ENCODE data around the gene PMPCA.

Gene PMPCA

DNA sequence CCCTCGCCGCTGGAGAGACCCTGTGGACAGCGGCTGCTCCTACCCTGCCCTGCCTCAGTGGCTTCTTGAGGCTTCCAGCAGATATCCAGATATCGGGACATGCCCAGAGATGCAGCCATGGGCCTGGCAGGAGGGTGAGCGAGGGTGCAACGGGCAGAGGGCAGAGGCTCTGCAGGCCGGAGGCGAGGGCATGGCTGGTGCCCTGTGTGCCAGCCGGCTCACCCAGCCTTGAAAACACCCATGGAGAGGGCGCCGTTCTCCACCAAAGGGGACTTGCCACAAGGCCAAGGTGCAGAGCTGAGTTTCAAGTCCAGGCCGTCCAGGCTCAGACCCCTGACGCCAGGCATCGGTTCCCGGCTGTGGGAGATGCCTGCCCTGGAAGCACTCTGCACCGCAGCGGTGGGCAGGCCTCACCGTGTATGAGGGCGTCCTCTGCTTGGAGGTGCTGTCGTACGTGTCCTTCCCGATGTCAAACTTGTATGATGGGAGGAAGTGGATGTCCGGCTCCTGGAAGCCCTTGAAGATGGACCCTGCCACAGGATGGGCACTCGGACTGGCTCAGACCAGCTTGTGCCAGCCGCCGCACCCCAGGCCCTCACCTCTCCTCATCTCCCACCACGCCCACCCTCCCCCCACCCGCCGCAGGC, 20.3 kb downstream of the PMPCA start:
- Histone ChIP-seq H3K27ac (no peak overlapping the region), H3K4me1 (no peaks in the 10 kb centered on the region; a peak in 1 of 20 replicates), H3K9ac (peak overlapping the region in 1 of 11 experiments; percentile 12; a peak in 1 of 22 replicates), H3K4me2 (no peak overlapping the region), H4K20me1 (peaks cover 26 to 84% (median 69%) of the 10 kb centered on the region in 11 experiments; a peak in 21 of 22 replicates), H3K4me3 (no peak overlapping the region), H3K9me3 (replicated peaks in 1 of 11) (no peaks in the 10 kb centered on the region), H3K36me3 (peaks cover 45 to 92% (median 84%) of the 10 kb centered on the region in 11 experiments), H3K27me3 (no peaks in the 10 kb centered on the region)
- no peak for TF ChIP-seq Cebpa-rat (IDR thresholded peaks at IDR 0.05)

DNA sequence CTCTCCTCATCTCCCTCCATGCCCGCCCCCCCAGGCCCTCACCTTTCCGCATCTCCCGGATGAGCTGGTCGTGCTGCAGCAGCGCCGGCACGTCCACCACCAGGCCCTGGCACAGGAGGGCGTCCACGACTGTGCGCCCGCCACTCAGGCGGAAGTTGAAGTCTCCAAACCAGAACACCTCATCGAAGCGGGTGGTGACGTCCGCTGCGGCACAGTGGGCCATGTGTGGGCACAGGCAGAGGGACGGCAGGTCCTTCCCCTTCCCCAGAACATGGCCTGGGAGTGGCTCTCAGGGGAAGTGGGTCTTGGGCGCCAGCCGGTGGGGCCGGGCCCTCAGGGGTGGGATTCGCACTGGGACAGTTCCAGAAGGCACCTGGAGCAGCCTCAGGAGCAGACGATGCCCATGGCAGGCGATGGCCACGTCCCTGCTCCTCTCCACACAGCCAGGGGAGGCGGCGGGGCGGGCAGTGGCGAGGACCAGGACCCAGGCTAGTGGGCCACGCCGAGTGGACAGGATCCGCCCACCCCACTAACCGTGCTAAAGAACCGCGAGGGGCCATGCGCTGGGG, 21.4 kb downstream of the PMPCA start:
- peaks cover 44 to 91% (median 80%) of the 10 kb centered on the region in 11 experiments for H3K36me3 ChIP-seq

GRCh38 chr9:136432591-136432990, 22.1 kb downstream of the PMPCA start:
- Histone ChIP-seq H3K27ac (no peak overlapping the region), H3K9ac (no peak overlapping the region), H3K4me3 (no peak overlapping the region), H3K4me2 (no peak overlapping the region), H3K36me3 (peaks cover 43 to 91% (median 77%) of the 10 kb centered on the region in 11 experiments), H3K4me1 (peaks cover 16 to 17% (median 16%) of the 10 kb centered on the region in 10 experiments), H3K9me3 (replicated peaks in 1 of 11) (no peaks in the 10 kb centered on the region), H3K27me3 (no peaks in the 10 kb centered on the region), H4K20me1 (peaks cover 45 to 84% (median 69%) of the 10 kb centered on the region in 11 experiments; a peak in 21 of 22 replicates)
- TF ChIP-seq Cebpa-rat (IDR thresholded peaks at IDR 0.05): no peak

More for the DNA sequence above, 21.4 kb downstream of the PMPCA start:
- Histone ChIP-seq H3K9ac (no peak overlapping the region), H3K9me3 (replicated peaks in 1 of 11) (no peaks in the 10 kb centered on the region), H3K27ac (no peak overlapping the region), H3K4me3 (no peak overlapping the region), H3K27me3 (no peaks in the 10 kb centered on the region), H3K4me2 (no peak overlapping the region), H3K4me1 (peaks cover 8 to 10% (median 9%) of the 10 kb centered on the region in 10 experiments), H4K20me1 (peaks cover 38 to 84% (median 69%) of the 10 kb centered on the region in 11 experiments; a peak in 21 of 22 replicates)
- no peak for TF ChIP-seq Cebpa-rat (IDR thresholded peaks at IDR 0.05)

GRCh38 chr9:136433043-136433715, 22.7 kb downstream of the PMPCA start:
- Histone ChIP-seq H3K9ac (no peak overlapping the region), H3K36me3 (peaks cover 43 to 88% (median 74%) of the 10 kb centered on the region in 11 experiments), H4K20me1 (peaks cover 51 to 89% (median 74%) of the 10 kb centered on the region in 11 experiments; a peak in 21 of 22 replicates), H3K27ac (no peak overlapping the region), H3K4me2 (no peak overlapping the region), H3K9me3 (replicated peaks in 1 of 11) (no peaks in the 10 kb centered on the region), H3K4me3 (no peak overlapping the region), H3K27me3 (no peaks in the 10 kb centered on the region), H3K4me1 (peaks cover 22 to 23% (median 22%) of the 10 kb centered on the region in 10 experiments)
- TF ChIP-seq Cebpa-rat (IDR thresholded peaks at IDR 0.05): no peak

DNA sequence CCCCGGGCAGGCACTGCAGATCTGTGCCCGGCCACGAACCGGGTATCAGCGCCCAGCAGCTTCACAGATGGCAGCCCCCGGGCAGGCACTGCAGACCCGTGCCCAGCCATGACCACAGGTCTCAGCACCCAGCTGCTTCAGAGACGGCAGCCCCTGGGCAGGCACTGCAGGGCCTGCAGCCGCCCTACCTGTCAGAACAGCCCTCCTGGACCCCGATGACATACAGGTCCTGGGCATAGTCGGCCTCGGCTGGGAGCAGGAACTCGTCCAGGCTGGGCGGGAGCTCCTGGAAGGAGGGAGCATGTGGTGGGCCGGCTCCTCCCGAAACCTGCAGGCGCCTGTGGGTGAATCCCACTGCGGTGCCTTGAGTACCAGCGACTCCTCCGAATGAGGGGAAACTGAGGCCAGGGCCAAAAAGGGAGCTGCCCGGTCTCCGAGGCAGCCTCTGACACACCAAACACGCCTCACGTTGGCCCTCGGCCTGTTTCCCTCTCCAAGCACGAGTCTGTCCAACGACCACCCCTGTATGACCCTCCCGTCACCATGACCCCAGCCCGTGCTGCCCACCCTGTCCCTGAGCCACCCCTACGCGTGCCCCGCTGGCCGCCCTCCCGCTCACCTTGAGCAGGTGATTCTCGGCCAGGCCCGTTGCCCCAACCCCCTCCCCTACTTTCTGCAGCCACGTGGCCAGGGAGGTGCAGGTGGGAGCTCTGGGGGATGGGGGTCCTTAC, 23.6 kb downstream of the PMPCA start:
- Histone ChIP-seq H3K4me1 (peaks cover 23 to 29% (median 26%) of the 10 kb centered on the region in 10 experiments), H4K20me1 (peaks cover 54 to 92% (median 79%) of the 10 kb centered on the region in 11 experiments; a peak in 21 of 22 replicates), H3K9me3 (replicated peaks in 1 of 11) (no peaks in the 10 kb centered on the region), H3K4me2 (no peak overlapping the region), H3K9ac (no peak overlapping the region), H3K4me3 (no peak overlapping the region), H3K27me3 (no peaks in the 10 kb centered on the region), H3K36me3 (peaks cover 37 to 80% (median 66%) of the 10 kb centered on the region in 11 experiments), H3K27ac (no peak overlapping the region)
- TF ChIP-seq Cebpa-rat (IDR thresholded peaks at IDR 0.05): no peak

DNA sequence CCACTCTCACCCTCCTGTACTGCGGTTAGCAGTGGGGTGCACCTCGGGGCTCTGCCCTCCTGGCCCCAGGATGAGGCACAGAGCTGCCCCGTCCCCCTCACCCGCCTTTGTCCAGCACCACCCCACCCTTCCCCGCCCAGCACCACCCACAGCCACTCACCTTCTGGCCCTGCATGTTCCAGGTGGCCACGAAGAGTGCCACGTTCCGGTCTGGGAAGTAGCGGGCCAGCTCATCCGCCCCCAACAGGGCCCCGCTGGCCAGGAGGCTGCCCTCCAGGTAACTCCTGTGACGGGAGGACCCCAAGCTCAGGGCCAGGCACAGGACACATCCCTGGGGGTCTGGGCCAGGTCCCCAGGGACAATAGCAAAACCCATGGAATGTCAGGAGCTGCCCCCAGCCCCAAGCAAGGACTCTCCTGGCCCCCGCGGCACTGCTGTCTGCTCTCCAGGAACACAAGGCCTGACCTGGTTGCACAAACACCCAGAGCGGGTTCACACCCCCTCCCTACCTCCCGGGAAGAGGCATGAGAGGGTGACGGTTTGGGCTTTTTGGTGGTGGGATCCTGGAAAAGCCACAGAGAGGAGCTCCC, 24.2 kb downstream of the PMPCA start:
- no peak overlapping the region for H3K9ac ChIP-seq
- H3K9me3 ChIP-seq (replicated peaks in 1 of 11): no peaks in the 10 kb centered on the region
- H4K20me1 ChIP-seq: peaks cover 54 to 88% (median 73%) of the 10 kb centered on the region in 11 experiments; a peak in 21 of 22 replicates
- no peak for TF ChIP-seq Cebpa-rat (IDR thresholded peaks at IDR 0.05)
- no peaks in the 10 kb centered on the region for H3K27me3 ChIP-seq
- peaks cover 23 to 29% (median 26%) of the 10 kb centered on the region in 10 experiments for H3K4me1 ChIP-seq
- H3K4me3 ChIP-seq: no peak overlapping the region
- peaks cover 31 to 73% (median 59%) of the 10 kb centered on the region in 11 experiments; a peak in 21 of 22 replicates for H3K36me3 ChIP-seq
- H3K4me2 ChIP-seq: no peak overlapping the region
- no peak overlapping the region for H3K27ac ChIP-seq

DNA sequence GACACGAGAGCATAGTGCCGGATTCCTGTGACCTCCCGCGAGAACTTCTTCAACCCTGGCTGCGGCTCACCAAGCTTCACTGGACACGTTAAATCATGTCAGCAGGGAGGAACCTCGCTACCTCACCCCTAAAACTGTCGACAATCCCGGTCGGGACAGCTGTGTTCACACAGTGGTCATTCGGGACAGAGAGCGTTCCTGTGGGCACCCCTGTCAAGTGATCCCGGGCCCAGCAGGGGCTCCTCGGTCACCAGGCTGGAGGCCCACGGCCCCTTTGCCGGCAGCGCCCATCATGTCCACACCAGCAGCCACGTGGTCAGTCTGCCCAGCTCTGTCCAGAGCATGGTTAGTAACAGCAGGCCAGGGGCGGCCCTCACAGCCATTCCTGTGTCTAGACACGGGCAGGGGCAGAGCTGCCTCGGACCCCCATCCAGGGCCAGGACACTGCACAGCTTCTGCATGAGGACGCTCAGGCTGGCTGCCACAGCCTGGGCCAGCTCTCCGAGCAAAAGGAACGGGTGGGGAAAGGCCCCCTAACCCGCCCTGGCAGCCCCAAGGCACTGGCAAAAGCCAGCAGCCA, 25.7 kb downstream of the PMPCA start:
- H3K9me3 ChIP-seq (replicated peaks in 1 of 11): no peaks in the 10 kb centered on the region
- H3K27me3 ChIP-seq: no peaks in the 10 kb centered on the region
- no peak for TF ChIP-seq Cebpa-rat (IDR thresholded peaks at IDR 0.05)
- H3K4me1 ChIP-seq: peaks cover 37 to 43% (median 41%) of the 10 kb centered on the region in 10 experiments
- H3K36me3 ChIP-seq: peaks cover 25 to 66% (median 52%) of the 10 kb centered on the region in 11 experiments
- H3K9ac ChIP-seq: peak overlapping the region in 9 of 11 experiments; percentile 4 to 97 (median 90); a peak in 10 of 22 replicates
- H3K27ac ChIP-seq: no peak overlapping the region
- no peak overlapping the region; a peak in 1 of 20 replicates for H3K4me3 ChIP-seq
- H4K20me1 ChIP-seq: peaks cover 64 to 91% (median 85%) of the 10 kb centered on the region in 11 experiments; a peak in 21 of 22 replicates
- peak overlapping the region; percentile 87 to 100 (median 98); a peak in 21 of 22 replicates for H3K4me2 ChIP-seq

- Histone ChIP-seq H4K20me1 (peaks cover 77 to 97% (median 93%) of the 10 kb centered on the region in 11 experiments), H3K9me3 (replicated peaks in 1 of 11) (no peaks in the 10 kb centered on the region), H3K36me3 (peaks cover 27 to 67% (median 47%) of the 10 kb centered on the region in 11 experiments), H3K4me2 (peak overlapping the region; percentile 87 to 100 (median 98)), H3K27ac (peak overlapping the region in 1 of 11 experiments; percentile 89; a peak in 1 of 22 replicates), H3K4me1 (peaks cover 50 to 56% (median 53%) of the 10 kb centered on the region in 10 experiments), H3K4me3 (peak overlapping the region; percentile 83 to 97 (median 94)), H3K9ac (peak overlapping the region; percentile 85 to 97 (median 90); a peak in 21 of 22 replicates), H3K27me3 (no peaks in the 10 kb centered on the region)
- no peak for TF ChIP-seq Cebpa-rat (IDR thresholded peaks at IDR 0.05)
These were observed 27.0 kb downstream of the PMPCA start for GRCh38 chr9:136437430-136437829.

Data from BLaER1 treated with 17β-estradiol and CSF1 and Interleukin-3, amounts not matched to agents 10 nM and 100 nM (cell line).